ENCODE data around the gene NPPA.

The NPPA gene

DNA sequence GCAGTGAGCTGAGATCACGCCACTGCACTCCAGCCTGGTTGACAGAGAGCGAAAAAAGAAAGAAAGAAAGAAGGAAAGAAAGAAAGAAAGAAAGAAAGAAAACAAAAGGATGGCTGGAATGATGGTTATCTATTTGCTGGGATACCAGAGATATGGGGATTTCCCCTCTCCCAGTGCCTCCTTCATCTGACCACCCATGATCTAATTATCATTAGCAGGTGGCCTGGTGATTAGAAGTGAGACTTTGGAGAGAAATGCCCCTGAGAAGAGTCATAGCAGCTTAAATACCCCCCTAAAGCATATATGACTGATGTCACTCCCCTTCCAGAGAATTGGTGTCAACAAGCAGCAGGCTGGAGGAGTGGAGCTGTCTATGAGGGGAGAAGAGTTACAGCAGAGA lies 12.5 kb upstream of the NPPA start:
- Histone ChIP-seq H3K27me3 (ENCODE audit: insufficient read depth, poor library complexity, severe bottlenecking) (peaks cover 46% of the 10 kb centered on the region), H3K9me3 (ENCODE audit: severe bottlenecking) (no peaks in the 10 kb centered on the region), H3K4me3 (ENCODE audit: severe bottlenecking) (no peak overlapping the region), H3K27ac (ENCODE audit: poor library complexity, severe bottlenecking) (no peak overlapping the region), H3K36me3 (ENCODE audit: low read depth) (no peaks in the 10 kb centered on the region), H3K4me1 (ENCODE audit: insufficient read depth, poor library complexity, severe bottlenecking) (no peaks in the 10 kb centered on the region)
- ATAC-seq (ENCODE audit: low read depth) = no peak
- DNase-seq (ENCODE audit: low spot score) = no peak
- TF ChIP-seq CTCF (IDR thresholded peaks at IDR 0.05; ENCODE audit: poor library complexity, severe bottlenecking) = no peak

GRCh38 chr1:11858968-11859871 lies 11.6 kb upstream of the NPPA start:
- peak; percentile 59; the same call in 2 of the 3 replicates for ATAC-seq (ENCODE audit: low read depth)
- no peaks in the 10 kb centered on the region for H3K4me1 ChIP-seq (ENCODE audit: insufficient read depth, poor library complexity, severe bottlenecking)
- H3K4me3 ChIP-seq (ENCODE audit: severe bottlenecking) = no peak overlapping the region
- peak; percentile 17 for TF ChIP-seq CTCF (IDR thresholded peaks at IDR 0.05; ENCODE audit: poor library complexity, severe bottlenecking)
- no peak for DNase-seq (ENCODE audit: low spot score)
- no peaks in the 10 kb centered on the region for H3K9me3 ChIP-seq (ENCODE audit: severe bottlenecking)
- no peaks in the 10 kb centered on the region for H3K36me3 ChIP-seq (ENCODE audit: low read depth)
- H3K27ac ChIP-seq (ENCODE audit: poor library complexity, severe bottlenecking) = no peak overlapping the region
- peaks cover 46% of the 10 kb centered on the region for H3K27me3 ChIP-seq (ENCODE audit: insufficient read depth, poor library complexity, severe bottlenecking)

DNA sequence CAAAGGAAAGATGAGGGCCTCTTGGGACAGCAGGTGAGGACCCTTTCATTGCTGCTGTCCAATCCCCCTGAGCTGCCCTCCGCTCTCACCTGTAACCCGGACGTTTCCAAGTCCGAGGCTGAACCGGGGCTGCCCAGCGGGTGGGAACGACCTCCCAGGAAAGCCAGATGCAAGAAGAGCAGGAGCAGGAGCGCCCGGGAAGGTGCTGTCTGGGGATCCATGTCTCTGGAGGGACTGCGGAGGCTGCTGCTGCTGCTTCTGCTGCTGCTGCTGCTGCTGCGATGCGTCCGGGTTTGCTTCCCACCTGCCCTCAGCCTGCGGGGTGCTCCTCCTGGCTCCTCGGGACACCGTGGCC lies 11.0 kb upstream of the NPPA start, which contains the start of gene NPPB:
Gene NPPB (minus strand): TSS at position 333 of the 355 bp plus-strand sequence. CDS start 112 bp downstream, at position 221.
- ATAC-seq (ENCODE audit: low read depth) (no peak; the same call in 2 of the 3 replicates), DNase-seq (ENCODE audit: low spot score) (no peak)
- Histone ChIP-seq H3K4me3 (ENCODE audit: severe bottlenecking) (no peak within 1 kb of the TSS), H3K9me3 (ENCODE audit: severe bottlenecking) (no peaks in the 10 kb centered on the region), H3K36me3 (ENCODE audit: low read depth) (no peaks in the 10 kb centered on the region), H3K4me1 (ENCODE audit: insufficient read depth, poor library complexity, severe bottlenecking) (no peaks in the 10 kb centered on the region), H3K27me3 (ENCODE audit: insufficient read depth, poor library complexity, severe bottlenecking) (peaks cover 46% of the 10 kb centered on the region), H3K27ac (ENCODE audit: poor library complexity, severe bottlenecking) (no peak within 1 kb of the TSS)
- no peak for TF ChIP-seq CTCF (IDR thresholded peaks at IDR 0.05; ENCODE audit: poor library complexity, severe bottlenecking)

DNA sequence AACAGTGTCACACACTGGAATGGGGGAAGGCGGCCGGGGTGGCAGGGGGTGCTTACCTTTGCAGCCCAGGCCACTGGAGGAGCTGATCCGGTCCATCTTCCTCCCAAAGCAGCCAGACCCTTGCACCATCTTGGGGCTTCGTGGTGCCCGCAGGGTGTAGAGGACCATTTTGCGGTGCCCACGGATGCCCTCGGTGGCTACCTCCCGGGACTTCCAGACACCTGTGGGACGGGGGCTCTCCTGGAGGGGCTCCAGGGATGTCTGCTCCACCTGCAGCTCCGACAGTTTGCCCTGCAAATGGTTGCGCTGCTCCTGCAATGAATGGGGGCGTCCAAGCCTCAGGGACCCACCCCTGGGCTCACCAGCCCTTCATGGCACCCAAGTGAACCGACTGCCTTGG lies 10.6 kb upstream of the NPPA start:
- H3K27me3 ChIP-seq (ENCODE audit: insufficient read depth, poor library complexity, severe bottlenecking) = peaks cover 46% of the 10 kb centered on the region
- no peak overlapping the region for H3K4me3 ChIP-seq (ENCODE audit: severe bottlenecking)
- H3K4me1 ChIP-seq (ENCODE audit: insufficient read depth, poor library complexity, severe bottlenecking) = no peaks in the 10 kb centered on the region
- no peak overlapping the region for H3K27ac ChIP-seq (ENCODE audit: poor library complexity, severe bottlenecking)
- no peaks in the 10 kb centered on the region for H3K36me3 ChIP-seq (ENCODE audit: low read depth)
- no peak for ATAC-seq (ENCODE audit: low read depth)
- no peak for TF ChIP-seq CTCF (IDR thresholded peaks at IDR 0.05; ENCODE audit: poor library complexity, severe bottlenecking)
- no peaks in the 10 kb centered on the region for H3K9me3 ChIP-seq (ENCODE audit: severe bottlenecking)
- DNase-seq (ENCODE audit: low spot score) = no peak
